Measurements from ENCODE around the gene R3HDM4. TPM values are rescaled to one million over a fixed set of nuclear protein-coding genes. Genes with fewer than 3 reads are reported as not detected.

Gene R3HDM4
- total RNA-seq, 4 donors from 2014 or later: 23.7 to 44.9 (median 32.9) TPM

- H3K9me3 ChIP-seq: no peaks in the 10 kb centered on the region
- ATAC-seq: no peak
- H3K4me1 ChIP-seq: peaks cover 0 to 17% (median 4%) of the 10 kb centered on the region in 3 donors
- no peak overlapping the region for H3K4me3 ChIP-seq
- H3K27ac ChIP-seq: no peak overlapping the region
- H3K36me3 ChIP-seq: peaks cover 0 to 88% of the 10 kb centered on the region in 2 donors
- TF ChIP-seq CTCF (IDR thresholded peaks at IDR 0.05) (no peak), POLR2A (IDR thresholded peaks at IDR 0.05) (no peak), EP300 (IDR thresholded peaks at IDR 0.05) (no peak), POLR2AphosphoS5 (IDR thresholded peaks at IDR 0.05) (no peak)
- WGBS, 2 donors (ENCODE audit: low coverage in 1 of 2): 72 to 92% methylated on average over 12 to 19 of the region's 28 CpGs
- H3K27me3 ChIP-seq: no peaks in the 10 kb centered on the region
Observed at GRCh38 chr19:875265-875879, 37.6 kb downstream of the R3HDM4 start.

GRCh38 chr19:873561-874041 lies 39.4 kb downstream of the R3HDM4 start:
- no peak overlapping the region for H3K27ac ChIP-seq
- H3K4me3 ChIP-seq: no peak overlapping the region
- 80% methylated on average over 1 of the region's 22 CpGs; no CpG with 5 or more reads in 1 of the 2 donors for WGBS, 2 donors (ENCODE audit: low coverage in 1 of 2)
- H3K36me3 ChIP-seq: peaks cover 0 to 87% of the 10 kb centered on the region in 2 donors
- TF ChIP-seq EP300 (IDR thresholded peaks at IDR 0.05): no peak
- TF ChIP-seq CTCF (IDR thresholded peaks at IDR 0.05): no peak
- no peak for TF ChIP-seq POLR2A (IDR thresholded peaks at IDR 0.05)
- TF ChIP-seq POLR2AphosphoS5 (IDR thresholded peaks at IDR 0.05): no peak
- no peaks in the 10 kb centered on the region for H3K9me3 ChIP-seq
- H3K4me1 ChIP-seq: peaks cover 0 to 35% (median 6%) of the 10 kb centered on the region in 3 donors
- ATAC-seq: no peak
- no peaks in the 10 kb centered on the region for H3K27me3 ChIP-seq

- Histone ChIP-seq H3K9me3 (no peaks in the 10 kb centered on the region), H3K4me3 (no peak overlapping the region), H3K36me3 (peaks cover 0 to 87% of the 10 kb centered on the region in 2 donors), H3K4me1 (peaks cover 0 to 40% (median 6%) of the 10 kb centered on the region in 3 donors), H3K27me3 (no peaks in the 10 kb centered on the region), H3K27ac (no peak overlapping the region)
- 80% methylated on average over 2 of the region's 13 CpGs; no CpG with 5 or more reads in 1 of the 2 donors for WGBS, 2 donors (ENCODE audit: low coverage in 1 of 2)
- ATAC-seq: no peak
- TF ChIP-seq EP300 (IDR thresholded peaks at IDR 0.05) (no peak), POLR2AphosphoS5 (IDR thresholded peaks at IDR 0.05) (no peak), CTCF (IDR thresholded peaks at IDR 0.05) (no peak), POLR2A (IDR thresholded peaks at IDR 0.05) (no peak)
Observed at GRCh38 chr19:873084-873483, 39.9 kb downstream of the R3HDM4 start.

GRCh38 chr19:872266-872951 lies 40.6 kb downstream of the R3HDM4 start:
- H3K27me3 ChIP-seq: no peaks in the 10 kb centered on the region
- H3K36me3 ChIP-seq: peaks cover 0 to 91% of the 10 kb centered on the region in 2 donors
- ATAC-seq: no peak
- TF ChIP-seq CTCF (IDR thresholded peaks at IDR 0.05): no peak
- no peak for TF ChIP-seq EP300 (IDR thresholded peaks at IDR 0.05)
- no peak for TF ChIP-seq POLR2A (IDR thresholded peaks at IDR 0.05)
- TF ChIP-seq POLR2AphosphoS5 (IDR thresholded peaks at IDR 0.05): no peak
- H3K27ac ChIP-seq: peak overlapping the region in 3 of 4 donors; percentile 48 to 70 (median 56)
- H3K4me3 ChIP-seq: no peak overlapping the region
- 40% methylated on average over 1 of the region's 27 CpGs; no CpG with 5 or more reads in 1 of the 2 donors for WGBS, 2 donors (ENCODE audit: low coverage in 1 of 2)
- peaks cover 0 to 42% (median 6%) of the 10 kb centered on the region in 3 donors for H3K4me1 ChIP-seq
- no peaks in the 10 kb centered on the region for H3K9me3 ChIP-seq

Measured in gastroesophageal sphincter (tissue), 4 donors.